K562 (cell line): ENCODE data around the gene STYX. TPM values are rescaled to one million over a fixed set of nuclear protein-coding genes. Genes with fewer than 3 reads are reported as not detected.

Experiments used
- ATAC-seq: fragments of 200-7000 bp; cut with Tn5 transposase; 3 replicates; pipeline ENCODE4 v1.9.1; 2020; ENCODE audit warnings: moderate library complexity
- BruUV-seq: library from RNA; stranded (reverse); fragments of 400-500 nt; replicated peaks from 2 replicates; lab custom pipeline; 2021; lab: Mats Ljungman, UMichigan
- CTCF ChIA-PET: fragments of 300-600 bp; formaldehyde crosslinking; extraction: SDS; loops from one replicate; lab custom pipeline; 2021; ENCODE audit warnings: low intra/inter-chr PET ratio; lab: Yijun Ruan, JAX
- POLR2A ChIA-PET: fragments of 300-600, 350-650 bp; sonication (Branson Sonifier 250); formaldehyde crosslinking; extraction: SDS; loops from one replicate; lab custom pipeline; 2021; ENCODE audit warnings: antibody characterized with exemption, inconsistent platforms; lab: Yijun Ruan, JAX
- DNase-seq, 4 experiments: peaks; one replicate each; pipeline versions ENCODE4 v3.0.0 to v3.0.0-alpha.2; 2011 to 2018; ENCODE audit warnings: low spot score in 3 of 4, mixed read lengths in 3 of 4; ENCODE audit errors: extremely low read depth in 1 of 4
- FAIRE-seq: peaks from 2 replicates; lab custom pipeline; 2011; peaks lifted over from hg19 to GRCh38; lab: Jason Lieb, UNC
- H2AFZ ChIP-seq: 2 replicates; pipeline ENCODE4 v1.6.0; 2011; ENCODE audit warnings: low read depth, low read length, control low read depth, inconsistent platforms
- H3K27ac ChIP-seq: fragments of 200-600 bp; 3 replicates; pipeline ENCODE4 v1.8.0; 2011; ENCODE audit warnings: low read depth, mild to moderate bottlenecking, control low read depth, inconsistent platforms, low read length, moderate library complexity, mixed read lengths; ENCODE audit errors: extremely low read depth
- H3K27me3 ChIP-seq, 2 experiments: fragments of 300-600 bp in 1 of 2; 2 replicates in 1 of 2; 3 replicates in 1 of 2; pipeline versions ENCODE4 v1.6.0 to v1.8.0; 2011; ENCODE audit warnings: inconsistent platforms in 2 of 2, low read length in 2 of 2, mild to moderate bottlenecking in 1 of 2, mixed read lengths in 1 of 2, moderate library complexity in 1 of 2; ENCODE audit not compliant: control insufficient read depth in 2 of 2, insufficient read depth in 2 of 2
- H3K36me3 ChIP-seq: fragments of 300-600 bp; 3 replicates; pipeline ENCODE4 v1.8.0; 2011; ENCODE audit warnings: mild to moderate bottlenecking, low read length, inconsistent platforms; ENCODE audit not compliant: control insufficient read depth, insufficient read depth
- H3K4me1 ChIP-seq, 2 experiments: fragments of 200-600 bp in 1 of 2; replicated peaks in 1 of 2; 2 replicates in 1 of 2; 3 replicates in 1 of 2; pipeline versions ENCODE4 v1.5.1 to v1.8.0; 2011; ENCODE audit warnings: inconsistent platforms in 2 of 2, low read length in 2 of 2, mild to moderate bottlenecking in 1 of 2, mixed read lengths in 1 of 2, moderate library complexity in 1 of 2; ENCODE audit not compliant: control insufficient read depth in 2 of 2, insufficient read depth in 2 of 2
- H3K4me2 ChIP-seq: 2 replicates; pipeline ENCODE4 v1.6.1; 2011; ENCODE audit warnings: low read length, control low read depth, inconsistent platforms, mixed read lengths; ENCODE audit not compliant: insufficient read depth
- H3K4me3 ChIP-seq: fragments of 200-600 bp; sonication (generic), shearing (Covaris generic); 2 replicates; pipeline ENCODE4 v1.5.1; 2016; ENCODE audit warnings: control low read depth, inconsistent platforms
- H3K79me2 ChIP-seq: fragments of 200-600 bp; 3 replicates; pipeline ENCODE4 v1.8.0; 2011; ENCODE audit warnings: low read length, inconsistent platforms; ENCODE audit not compliant: control insufficient read depth, insufficient read depth
- H3K9ac ChIP-seq, 2 experiments: 2 replicates each; pipeline versions ENCODE4 v1.6.0 to v1.6.1; 2011; ENCODE audit warnings: low read depth in 2 of 2, low read length in 2 of 2, control low read depth in 1 of 2, inconsistent platforms in 1 of 2, mild to moderate bottlenecking in 1 of 2, mixed read lengths in 1 of 2; ENCODE audit not compliant: insufficient read depth in 1 of 2
- H3K9me1 ChIP-seq: one replicate; pipeline ENCODE4 v1.6.0; 2011; ENCODE audit warnings: inconsistent platforms, mild to moderate bottlenecking, low read length, moderate library complexity; ENCODE audit not compliant: control insufficient read depth, insufficient read depth
- H3K9me3 ChIP-seq: replicated peaks from 2 replicates; pipeline ENCODE4 v1.5.1; 2011; ENCODE audit warnings: low read depth, low read length, inconsistent platforms; ENCODE audit not compliant: control insufficient read depth, insufficient read depth
- H4K20me1 ChIP-seq: replicated peaks from 2 replicates; pipeline ENCODE4 v1.6.1; 2011; ENCODE audit warnings: low read length, inconsistent platforms, mixed read lengths; ENCODE audit not compliant: control insufficient read depth, insufficient read depth
- DMBX1 ChIP-seq: fragments of 250-450 bp; sonication (Bioruptor Pico); IDR thresholded peaks from 2 replicates; pipeline ENCODE4 v1.8.0; 2022; ENCODE audit warnings: inconsistent platforms, mild to moderate bottlenecking, moderate library complexity, borderline replicate concordance
- ELF2 ChIP-seq: fragments of 250-450 bp; sonication (Bioruptor Pico); IDR thresholded peaks from 2 replicates; pipeline ENCODE4 v1.5.0; 2021; ENCODE audit warnings: mild to moderate bottlenecking
- FOSL1 ChIP-seq: fragments of 200-800 bp; sonication (Bioruptor generic); conservative IDR thresholded peaks from 2 replicates; pipeline ENCODE4 v1.6.1; 2016; ENCODE audit warnings: missing genetic modification characterization, missing compliant biosample characterization
- FOXA1 ChIP-seq: fragments of 450-650 bp; IDR thresholded peaks from 2 replicates; pipeline ENCODE4 v1.6.1; 2016; ENCODE audit warnings: mild to moderate bottlenecking, borderline replicate concordance
- FOXJ2 ChIP-seq: fragments of 200-800 bp; sonication (Bioruptor generic); IDR thresholded peaks from 2 replicates; pipeline ENCODE4 v1.6.1; 2016; ENCODE audit warnings: missing genetic modification characterization, missing compliant biosample characterization
- HNRNPL ChIP-seq: fragments of 200-400 bp; formaldehyde crosslinking; IDR thresholded peaks from 2 replicates; pipeline ENCODE4 v1.6.1; 2017; ENCODE audit warnings: low read depth, mild to moderate bottlenecking, low read length
- NCOA2 ChIP-seq, 2 experiments: fragments of 450-650 bp; IDR thresholded peaks; 2 replicates each; pipeline ENCODE4 v1.6.1; 2018; ENCODE audit warnings: mild to moderate bottlenecking in 2 of 2, moderate library complexity in 1 of 2; ENCODE audit not compliant: partially characterized antibody in 2 of 2
- NFRKB ChIP-seq: fragments of 450-650 bp; IDR thresholded peaks from 2 replicates; pipeline ENCODE4 v1.6.1; 2016; ENCODE audit warnings: low read depth
- NFXL1 ChIP-seq: fragments of 450-650 bp; formaldehyde crosslinking; IDR thresholded peaks from 2 replicates; pipeline ENCODE4 v1.4.0; 2021; ENCODE audit warnings: mild to moderate bottlenecking
- PHB ChIP-seq: fragments of 250-450 bp; sonication (Bioruptor Pico); IDR thresholded peaks from 2 replicates; pipeline ENCODE4 v1.5.0; 2021
- POLR2G ChIP-seq: fragments of 200-400 bp; formaldehyde crosslinking; IDR thresholded peaks from 2 replicates; pipeline ENCODE4 v1.6.1; 2017; ENCODE audit warnings: low read depth, mild to moderate bottlenecking, antibody characterized with exemption, low read length, moderate library complexity
- SP2 ChIP-seq: IDR thresholded peaks from 2 replicates; pipeline ENCODE4 v1.6.1; 2011; ENCODE audit warnings: mild to moderate bottlenecking, low read depth, low read length, moderate library complexity; ENCODE audit not compliant: poor library complexity, severe bottlenecking; ENCODE audit errors: extremely low read depth
- ZFP1 ChIP-seq: fragments of 450-650 bp; formaldehyde crosslinking; IDR thresholded peaks from 2 replicates; pipeline ENCODE4 v1.4.0; 2020; ENCODE audit warnings: mild to moderate bottlenecking, mixed read lengths
- ZNF197 ChIP-seq: fragments of 200-800 bp; sonication (Bioruptor generic); IDR thresholded peaks from 2 replicates; pipeline ENCODE4 v1.6.1; 2016; ENCODE audit warnings: low read depth, missing genetic modification characterization, missing compliant biosample characterization
- ZNF583 ChIP-seq: fragments of 250-450 bp; sonication (Bioruptor Pico); IDR thresholded peaks from 2 replicates; pipeline ENCODE4 v1.4.0; 2020
- WGBS: fragments of 100-300 bp; shearing (Covaris generic); methylation state at CpG from one replicate; pipeline ENCODE4 v1.1.6; 2016; ENCODE audit warnings: low coverage, mixed read lengths; ENCODE audit not compliant: insufficient coverage; ENCODE audit errors: missing lambda C conversion rate; 5-methylcytosine and 5-hydroxymethylcytosine counted together
- in situ Hi-C: fragments of 300-500 bp; cut with MboI; formaldehyde crosslinking; loops from 4 replicates; pipeline ENCODE4 v1.15.0; 2018; ENCODE audit warnings: inconsistent platforms, mixed read lengths
- intact Hi-C: fragments of 100-400 bp; cut with micrococcal nuclease; formaldehyde crosslinking; loops from 2 replicates; pipeline ENCODE4 v1.14.2; 2022
- polyA plus RNA-seq, 8 experiments: library from polyadenylated mRNA; depleted of rRNA in 4 of 8; stranded (reverse) in 5 of 8; unstranded in 3 of 8; fragments of >200 nt; fragmentation: Nextera tagmentation in 2 of 8; fragmentation: Illumina TruSeq in 1 of 8; extraction: Ambion mirVana in 2 of 8; extraction: Trizol in 1 of 8; gene quantifications; 2 replicates each; pipeline versions ENCODE4 v1.2.1 to v1.2.3, GENCODE V29; 2011 to 2014; ENCODE audit warnings: inconsistent platforms in 1 of 8, missing spikeins in 1 of 8
- total RNA-seq, 7 experiments: library from RNA; depleted of rRNA in 6 of 7; stranded (reverse); fragments of >200 nt in 6 of 7; fragmentation: Illumina TruSeq in 2 of 7; extraction: Trizol in 2 of 7; gene quantifications; 2 replicates each; pipeline versions ENCODE4 v1.2.1 to v1.2.3, GENCODE V29; 2011 to 2021; ENCODE audit warnings: low replicate concordance in 1 of 7
- TF ChIP-seq, protein P1 (sequence below): fragments of 450-650 bp; formaldehyde crosslinking; IDR thresholded peaks from 2 replicates; pipeline ENCODE4 v1.4.0; 2020; ENCODE audit warnings: mild to moderate bottlenecking, moderate library complexity
- TF ChIP-seq, protein P2 (sequence below): sonication (generic); formaldehyde crosslinking; IDR thresholded peaks from 2 replicates; pipeline ENCODE4 v1.8.1; 2023; ENCODE audit warnings: mild to moderate bottlenecking, missing genetic modification reagents

Gene STYX
- total and polyA plus RNA-seq, 9 of the 15 experiments (the other 6 are each of a cell fraction or from before 2014, with no cell fraction given): 5.0 to 15.4 (median 10.6) TPM

DNA sequence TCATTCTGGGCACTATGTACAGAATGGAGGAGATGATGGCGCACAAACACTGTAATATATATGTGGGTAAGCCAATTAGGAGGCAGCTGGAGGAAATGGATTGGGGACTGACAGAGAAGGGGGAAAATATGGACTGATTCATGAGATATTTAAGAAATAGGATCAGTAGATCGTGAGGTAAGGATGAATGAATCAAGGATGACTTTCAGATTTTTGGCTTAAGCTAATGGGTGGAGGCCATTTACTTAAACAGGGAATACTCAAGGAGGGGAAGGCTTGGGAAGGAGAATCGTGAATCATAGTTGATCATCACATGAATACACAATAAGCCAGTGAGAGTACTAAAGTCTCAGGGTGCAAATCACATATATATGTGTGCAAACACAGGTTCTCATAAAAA, 72.6 kb downstream of the STYX start (continued):
- TF ChIP-seq, protein P1, sequence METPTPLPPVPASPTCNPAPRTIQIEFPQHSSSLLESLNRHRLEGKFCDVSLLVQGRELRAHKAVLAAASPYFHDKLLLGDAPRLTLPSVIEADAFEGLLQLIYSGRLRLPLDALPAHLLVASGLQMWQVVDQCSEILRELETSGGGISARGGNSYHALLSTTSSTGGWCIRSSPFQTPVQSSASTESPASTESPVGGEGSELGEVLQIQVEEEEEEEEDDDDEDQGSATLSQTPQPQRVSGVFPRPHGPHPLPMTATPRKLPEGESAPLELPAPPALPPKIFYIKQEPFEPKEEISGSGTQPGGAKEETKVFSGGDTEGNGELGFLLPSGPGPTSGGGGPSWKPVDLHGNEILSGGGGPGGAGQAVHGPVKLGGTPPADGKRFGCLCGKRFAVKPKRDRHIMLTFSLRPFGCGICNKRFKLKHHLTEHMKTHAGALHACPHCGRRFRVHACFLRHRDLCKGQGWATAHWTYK: no peak
- TF ChIP-seq PHB (CRISPR knock-in tag) (no peak), NFRKB (no peak), HNRNPL (no peak), ZNF583 (CRISPR knock-in tag) (no peak), ZNF197 (CRISPR knock-in tag) (no peak), POLR2G (no peak), FOXA1 (no peak), NCOA2 (IDR thresholded peaks at IDR 0.05; ENCODE audit: partially characterized antibody in 2 of 2) (no peak), ELF2 (CRISPR knock-in tag) (no peak)

DNA sequence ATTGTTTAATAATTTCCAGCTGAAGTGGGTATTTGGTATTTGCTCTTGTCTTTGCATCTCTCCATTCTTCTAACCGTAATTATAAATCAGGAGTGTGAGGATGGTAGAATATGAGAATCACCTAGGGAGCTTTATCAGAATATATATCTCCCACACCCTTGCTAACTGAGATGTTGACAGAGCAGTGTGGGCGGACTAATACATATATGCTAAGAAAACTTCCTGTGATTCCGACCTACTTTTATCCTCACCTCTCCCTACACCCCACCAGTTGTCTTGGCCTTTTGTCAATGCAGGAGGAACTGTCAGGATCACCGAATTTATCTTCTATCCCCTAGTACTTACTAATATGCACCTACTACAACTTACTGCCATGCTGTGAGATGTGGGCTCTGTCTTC, 76.1 kb downstream of the STYX start:
- Histone ChIP-seq H3K27ac (no peak overlapping the region), H3K9ac (no peak overlapping the region), H4K20me1 (no peaks in the 10 kb centered on the region), H3K27me3 (no peaks in the 10 kb centered on the region), H3K9me1 (no peaks in the 10 kb centered on the region), H3K4me3 (no peak overlapping the region), H3K79me2 (no peaks in the 10 kb centered on the region), H3K9me3 (no peaks in the 10 kb centered on the region), H3K4me1 (no peaks in the 10 kb centered on the region), H3K4me2 (no peak overlapping the region), H3K36me3 (no peaks in the 10 kb centered on the region), H2AFZ (no peak overlapping the region)
- FAIRE-seq (no peak), DNase-seq (no peak), ATAC-seq (no peak)
- no TSS peak for BruUV-seq
- in situ Hi-C loops: loop anchor here (25.0 kb wide), 1 partner anchor 1531 kb away; no protein-coding TSS in a partner anchor
- TF ChIP-seq, protein P2, sequence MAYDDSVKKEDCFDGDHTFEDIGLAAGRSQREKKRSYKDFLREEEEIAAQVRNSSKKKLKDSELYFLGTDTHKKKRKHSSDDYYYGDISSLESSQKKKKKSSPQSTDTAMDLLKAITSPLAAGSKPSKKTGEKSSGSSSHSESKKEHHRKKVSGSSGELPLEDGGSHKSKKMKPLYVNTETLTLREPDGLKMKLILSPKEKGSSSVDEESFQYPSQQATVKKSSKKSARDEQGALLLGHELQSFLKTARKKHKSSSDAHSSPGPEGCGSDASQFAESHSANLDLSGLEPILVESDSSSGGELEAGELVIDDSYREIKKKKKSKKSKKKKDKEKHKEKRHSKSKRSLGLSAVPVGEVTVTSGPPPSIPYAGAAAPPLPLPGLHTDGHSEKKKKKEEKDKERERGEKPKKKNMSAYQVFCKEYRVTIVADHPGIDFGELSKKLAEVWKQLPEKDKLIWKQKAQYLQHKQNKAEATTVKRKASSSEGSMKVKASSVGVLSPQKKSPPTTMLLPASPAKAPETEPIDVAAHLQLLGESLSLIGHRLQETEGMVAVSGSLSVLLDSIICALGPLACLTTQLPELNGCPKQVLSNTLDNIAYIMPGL (CRISPR knock-in tag): no peak
- TF ChIP-seq NFXL1 (CRISPR knock-in tag): no peak
- TF ChIP-seq SP2: no peak
- TF ChIP-seq ZFP1 (CRISPR knock-in tag): no peak
- TF ChIP-seq FOXJ2: no peak
- TF ChIP-seq DMBX1: no peak
- TF ChIP-seq FOSL1 (tag): no peak
- POLR2A ChIA-PET: interaction anchor here (0.6 kb wide), 1 partner anchor 105 kb away, joined by 3 read pairs; no protein-coding TSS in a partner anchor
- CTCF ChIA-PET: no interaction called here
- 27% methylated on average over 4 of the region's 4 CpGs for WGBS
- intact Hi-C loops: no loop called here
